NCI-H128 (cell line): Measurements from ENCODE around the gene EIF1AD.
"Not testable (repeated sequence)": the region's sequence is repeated elsewhere in the genome, so short reads cannot be mapped to it uniquely, and the experiment has no call there.

Experiments
- DNase-seq: peaks from one replicate; lab custom pipeline; 2025; ENCODE audit not compliant: unreplicated experiment; lab: John Stamatoyannopoulos, UW

EIF1AD gene

DNA sequence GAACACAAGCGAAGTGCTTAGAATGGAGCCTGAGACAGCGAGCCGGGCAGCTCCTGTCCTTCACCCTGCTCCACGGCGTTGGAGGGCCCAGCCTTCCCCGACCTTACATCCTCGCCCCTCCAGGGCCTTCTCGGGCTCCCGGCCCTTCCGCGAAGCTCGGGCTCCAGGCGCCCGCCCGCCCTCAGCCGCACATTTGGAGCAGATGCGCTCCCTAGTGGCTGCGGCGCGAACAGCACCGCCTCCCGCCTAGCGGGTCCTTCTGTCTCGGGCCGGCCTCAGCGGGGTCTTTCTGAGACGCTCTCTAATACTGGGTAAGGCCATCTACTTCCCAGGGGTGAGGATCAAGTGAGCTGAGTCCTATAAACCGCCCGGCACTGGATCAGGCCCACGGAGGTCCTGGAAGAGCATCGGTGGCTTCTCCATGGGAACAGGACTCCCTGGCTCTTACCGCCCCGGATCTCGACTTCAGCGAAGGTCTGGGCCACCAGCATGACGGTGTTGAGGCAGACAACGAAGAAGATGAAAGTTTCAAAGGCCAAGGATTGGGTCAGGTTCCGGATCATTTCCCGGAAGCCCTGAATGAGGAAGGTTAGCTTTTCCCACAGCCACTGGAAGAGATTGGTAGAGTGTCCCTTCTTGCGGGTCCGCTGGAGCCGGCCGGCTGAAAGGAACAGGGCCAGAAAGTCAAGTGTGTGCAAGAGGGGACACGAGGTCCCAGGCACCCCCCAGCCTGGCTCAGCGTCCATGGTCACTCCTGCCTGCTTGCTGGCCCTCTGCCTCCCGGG lies 20.6 kb upstream of the EIF1AD start:
- peak; percentile 53 for DNase-seq

DNA sequence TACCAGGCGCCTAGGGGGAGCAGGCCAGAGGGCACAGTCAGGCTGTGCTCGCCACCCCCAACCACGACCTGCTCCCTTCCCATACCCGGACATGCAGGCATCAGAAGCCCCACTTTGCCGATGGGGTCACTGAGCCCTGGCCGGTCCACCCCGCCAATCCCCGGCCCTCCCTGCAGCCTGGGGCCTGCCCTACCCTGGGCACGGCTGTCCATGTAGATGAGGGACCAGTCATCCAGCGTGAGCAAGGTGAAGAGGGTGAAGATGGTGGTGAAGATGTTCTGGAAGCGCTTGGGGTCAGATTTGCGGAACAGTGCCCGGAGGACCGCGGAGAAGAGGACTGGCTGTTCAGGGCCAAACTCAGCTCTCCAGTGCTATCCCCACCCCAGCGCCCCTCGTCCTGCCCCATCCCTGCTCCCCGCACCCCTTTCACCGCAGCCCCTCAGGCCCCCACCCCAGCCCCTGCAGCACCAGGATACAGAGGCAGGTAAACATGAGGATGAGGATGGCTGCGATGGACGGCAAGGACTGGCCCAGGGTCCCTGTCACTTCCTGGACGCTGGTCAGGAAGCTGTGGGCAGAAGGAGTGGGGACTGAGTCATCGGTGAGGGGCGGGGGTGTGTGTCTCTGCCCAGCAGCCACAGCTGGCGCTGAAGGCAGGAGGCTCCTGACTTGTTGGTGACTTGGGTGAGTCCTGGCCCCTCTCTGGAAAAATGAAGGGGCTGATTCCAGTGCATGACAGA lies 18.8 kb upstream of the EIF1AD start:
- DNase-seq, result no peak

DNA sequence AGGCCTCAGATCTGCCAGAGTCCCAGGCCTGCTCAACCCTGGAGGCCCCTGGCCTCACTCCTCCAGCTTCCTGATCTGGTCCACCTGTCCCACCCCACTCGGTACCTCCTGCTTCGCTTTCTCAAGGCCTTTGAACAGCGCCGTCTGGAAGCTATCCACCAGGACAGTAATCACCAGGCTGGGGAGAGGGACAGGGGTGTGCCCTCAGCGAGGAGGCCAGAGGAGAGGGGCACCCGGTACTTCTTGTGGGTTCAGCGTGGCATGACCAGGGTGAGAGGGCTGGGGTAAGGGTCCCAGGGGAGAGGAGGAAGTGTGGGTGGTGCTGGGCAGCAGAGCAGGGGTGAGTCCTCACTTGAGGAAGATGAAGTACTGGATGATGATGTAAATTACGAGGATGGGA lies 18.3 kb upstream of the EIF1AD start:
- no peak for DNase-seq

DNA sequence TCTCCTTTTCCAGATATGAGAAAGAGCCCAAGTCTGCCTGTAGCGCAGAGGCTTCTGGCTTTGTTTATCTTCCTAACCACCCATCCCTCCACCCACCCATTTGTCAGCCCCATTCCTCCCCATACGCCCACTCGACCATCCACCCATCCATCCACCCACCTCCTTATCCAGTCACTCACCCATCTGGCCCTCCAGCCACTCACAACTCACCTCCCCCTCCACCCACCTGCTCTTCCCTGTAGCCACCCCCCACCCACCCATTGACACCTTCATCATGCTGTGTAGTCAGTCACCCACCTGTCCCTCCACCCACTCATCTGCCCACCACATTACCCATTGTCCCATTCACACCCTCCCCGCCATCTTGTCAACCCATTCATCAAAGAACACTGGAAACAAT lies 15.4 kb upstream of the EIF1AD start:
- DNase-seq, result no peak

DNA sequence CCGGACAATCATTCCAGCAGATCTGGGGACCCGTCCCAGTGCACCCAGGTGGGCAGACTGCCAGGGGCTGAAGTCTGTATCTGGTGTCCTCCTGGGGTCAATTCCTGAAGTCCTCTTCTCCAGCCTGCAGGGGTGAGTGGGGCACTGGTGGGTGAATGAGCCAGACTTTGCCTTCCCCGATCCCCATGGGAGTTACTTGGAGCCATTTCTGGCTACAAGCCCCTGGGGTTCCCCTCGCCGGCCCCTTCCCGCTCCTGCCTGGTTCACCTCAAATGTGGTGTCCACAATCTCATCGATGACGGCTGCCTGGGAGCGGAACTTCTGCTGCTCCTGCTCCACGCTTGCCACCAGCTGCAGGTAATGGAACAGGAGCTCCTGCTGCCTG lies 14.8 kb upstream of the EIF1AD start:
- no peak for DNase-seq

DNA sequence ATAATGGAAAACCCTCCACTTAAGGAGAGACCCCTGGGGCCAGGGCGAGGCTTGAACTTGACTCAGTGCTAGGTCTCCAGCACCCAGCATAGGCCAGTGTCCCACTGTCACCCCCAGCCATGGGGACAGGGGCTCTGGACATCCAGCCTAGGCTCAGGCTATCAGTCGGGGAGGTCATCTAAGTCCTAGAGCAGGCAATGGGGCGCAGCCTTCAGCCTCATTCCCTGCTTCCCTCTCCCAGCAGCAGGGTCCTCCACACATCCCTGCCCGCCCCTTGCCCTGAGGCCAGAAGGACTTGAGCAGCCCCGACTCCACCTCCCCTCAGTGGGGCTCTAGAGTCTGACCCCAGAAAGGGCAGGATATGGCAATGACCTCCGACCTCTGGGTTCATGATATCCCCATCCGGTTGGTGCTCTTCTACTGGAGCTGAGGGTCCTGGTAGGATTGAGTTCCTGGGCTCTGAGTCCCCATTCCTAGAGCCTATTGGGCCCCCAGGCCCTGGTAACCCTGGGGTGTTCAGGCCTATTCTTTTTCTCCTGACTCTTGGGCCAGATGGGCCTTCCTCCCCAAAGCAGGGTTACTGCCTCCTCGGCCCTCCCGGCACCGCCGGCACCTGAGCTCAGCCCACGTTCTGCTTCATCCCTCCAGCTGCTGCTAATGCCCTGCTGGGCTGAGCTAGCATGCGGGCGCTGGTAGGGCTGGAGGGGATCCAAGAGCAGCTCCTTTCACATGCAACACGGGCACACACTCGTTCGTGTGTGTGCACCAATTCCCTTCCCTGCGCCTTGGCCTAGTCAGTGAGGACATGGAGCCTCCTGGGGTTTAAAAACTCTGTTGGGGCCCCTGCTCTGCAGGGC lies 14.2 kb upstream of the EIF1AD start:
- DNase-seq, result no peak

DNA sequence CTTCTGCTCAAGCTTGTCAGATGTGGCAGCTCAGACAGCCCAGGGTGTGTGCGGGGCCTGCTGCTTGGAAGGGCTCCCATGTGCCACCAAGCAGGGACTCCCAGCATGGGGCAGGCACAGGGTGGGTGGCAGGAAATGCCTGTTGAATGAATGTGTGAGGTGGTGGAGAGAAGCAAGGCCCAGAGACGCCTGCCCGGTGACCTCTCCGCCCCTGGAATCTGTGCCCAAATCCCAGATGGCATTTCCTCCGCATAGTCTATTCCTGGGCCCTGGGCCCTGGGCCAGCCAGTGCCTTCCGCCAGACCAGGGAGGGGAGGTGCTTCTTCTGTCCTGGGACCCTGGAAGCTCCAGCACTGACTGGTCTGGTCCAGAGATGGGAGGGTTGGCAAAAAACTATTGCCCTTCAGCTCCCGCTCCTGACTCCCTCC lies 13.5 kb upstream of the EIF1AD start:
- DNase-seq, result no peak

DNA sequence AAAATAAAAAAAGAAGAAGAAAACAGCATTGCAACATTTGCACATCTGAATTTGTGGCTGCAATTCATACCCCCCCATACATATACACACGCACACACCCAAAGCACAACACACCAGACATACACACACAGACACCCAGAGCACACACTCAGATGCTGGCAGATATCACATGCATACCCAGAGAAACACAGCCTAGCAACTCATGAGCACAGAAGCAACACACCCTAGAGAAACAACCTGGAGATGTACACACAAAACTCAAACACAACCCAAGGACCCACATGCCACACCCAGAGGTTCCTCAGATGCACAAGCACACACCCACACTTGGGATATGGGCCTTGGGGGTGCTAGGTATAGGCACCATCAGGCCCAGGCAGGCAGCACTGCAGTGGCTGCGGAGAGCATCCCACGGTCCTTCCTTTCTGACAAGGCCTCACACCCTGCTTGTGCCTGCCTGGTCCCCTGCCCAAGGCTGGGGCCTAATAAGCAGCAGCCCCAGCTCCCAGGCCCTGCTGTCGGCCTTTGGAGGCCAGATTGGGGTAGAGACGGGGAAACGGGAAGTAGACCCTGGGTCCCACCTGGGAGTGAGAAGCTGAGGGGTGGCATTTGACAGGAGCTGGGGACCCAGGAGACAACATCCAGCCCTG lies 13.0 kb upstream of the EIF1AD start:
- no peak for DNase-seq

DNA sequence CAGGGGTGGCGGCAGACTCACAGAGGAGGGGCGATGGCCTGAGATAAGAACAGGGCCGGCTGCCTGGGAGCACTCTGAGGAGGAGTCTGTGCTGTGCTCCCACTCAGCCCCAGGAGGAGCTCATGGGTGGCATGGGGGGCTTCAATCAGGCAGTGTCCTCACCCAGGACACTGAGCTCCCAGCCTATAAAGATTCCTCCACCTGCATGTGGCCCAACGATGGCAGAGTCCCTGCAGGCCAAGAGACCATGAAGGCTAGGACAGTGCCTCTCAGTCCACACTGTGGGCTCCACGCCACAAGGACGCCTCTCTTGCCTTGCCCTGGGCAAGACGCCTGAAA lies 11.8 kb upstream of the EIF1AD start:
- DNase-seq, result no peak

DNA sequence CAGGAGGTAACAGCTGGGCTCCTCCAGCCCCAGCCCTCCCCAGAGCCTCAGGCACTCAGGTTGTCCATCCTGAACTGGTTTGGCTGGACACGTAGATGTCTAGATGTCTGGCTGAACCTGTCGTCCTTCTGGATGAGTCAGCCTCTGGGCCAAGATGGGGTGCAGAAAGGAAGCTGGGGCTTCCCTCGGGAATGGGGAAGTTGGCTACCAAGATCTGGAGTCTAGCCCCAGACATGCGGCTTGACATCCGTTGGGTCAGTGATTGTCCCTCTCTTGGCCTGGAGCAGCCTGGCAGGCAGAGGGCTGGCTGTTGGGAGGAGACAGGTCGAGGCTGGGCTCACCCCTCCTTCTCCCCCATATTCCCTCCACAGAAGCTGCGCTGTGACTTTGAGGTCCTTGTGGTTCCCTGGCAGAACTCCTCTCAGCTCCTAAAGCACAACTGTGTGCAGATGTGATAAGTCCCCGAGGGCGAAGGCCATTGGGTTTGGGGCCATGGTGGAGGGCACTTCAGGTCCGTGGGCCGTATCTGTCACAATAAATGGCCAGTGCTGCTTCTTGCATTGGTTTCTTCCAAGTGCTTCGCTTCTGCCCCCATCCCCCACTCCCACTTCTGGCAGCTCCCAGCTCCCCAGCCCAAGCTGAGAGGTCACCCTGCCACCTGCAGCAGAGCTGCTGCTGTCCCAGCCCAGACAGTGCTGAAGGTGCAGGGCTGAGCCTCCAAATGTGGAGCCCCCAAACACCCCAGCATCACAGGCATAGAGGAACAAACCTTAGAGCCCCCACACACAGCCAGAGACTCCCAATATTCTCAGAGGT lies 11.2 kb upstream of the EIF1AD start:
- no peak for DNase-seq

DNA sequence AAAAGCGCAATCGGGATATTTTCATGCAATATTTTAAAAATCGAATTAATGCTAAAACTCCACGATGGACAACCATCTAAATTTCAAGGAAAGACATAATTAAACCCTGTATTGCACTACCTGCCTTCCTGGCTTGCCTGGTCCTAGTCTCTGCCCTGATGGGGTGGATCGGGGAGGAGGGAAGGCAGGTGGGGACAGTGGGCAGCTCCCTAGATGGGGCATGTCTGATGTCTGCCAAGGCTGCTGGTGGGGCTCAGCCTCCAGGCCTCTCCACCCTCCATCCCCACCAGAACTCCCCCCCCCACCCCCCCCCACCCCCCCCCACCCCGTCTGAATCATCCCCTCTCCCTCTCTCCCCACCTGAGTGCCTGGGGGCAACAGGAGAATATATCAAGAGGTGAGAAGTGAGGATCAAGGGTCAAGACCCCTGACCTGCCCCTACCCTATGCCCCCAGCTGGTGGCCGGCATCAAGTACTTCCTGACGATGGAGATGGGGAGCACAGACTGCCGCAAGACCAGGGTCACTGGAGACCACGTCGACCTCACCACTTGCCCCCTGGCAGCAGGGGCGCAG lies 10.5 kb upstream of the EIF1AD start:
- DNase-seq, result no peak

DNA sequence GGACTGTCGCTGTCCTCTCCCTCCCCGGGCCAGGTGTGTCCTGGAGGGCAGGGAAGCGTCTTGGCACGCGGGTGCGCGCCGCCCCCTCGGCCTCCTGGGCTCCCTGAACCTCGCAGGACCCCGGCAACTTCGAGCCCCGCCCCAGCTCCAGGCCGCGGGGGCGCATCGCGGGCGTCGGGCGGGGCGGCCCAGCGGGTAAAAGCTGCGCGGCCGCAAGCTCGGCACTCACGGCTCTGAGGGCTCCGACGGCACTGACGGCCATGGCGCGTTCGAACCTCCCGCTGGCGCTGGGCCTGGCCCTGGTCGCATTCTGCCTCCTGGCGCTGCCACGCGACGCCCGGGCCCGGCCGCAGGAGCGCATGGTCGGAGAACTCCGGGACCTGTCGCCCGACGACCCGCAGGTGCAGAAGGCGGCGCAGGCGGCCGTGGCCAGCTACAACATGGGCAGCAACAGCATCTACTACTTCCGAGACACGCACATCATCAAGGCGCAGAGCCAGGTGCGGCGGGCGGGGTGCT lies 9.9 kb upstream of the EIF1AD start, which contains the start of gene CST6:
TSS of gene CST6 (plus strand) at position 224 of the 519 bp plus-strand sequence. CDS start at position 261, 37 bp downstream.
- DNase-seq, result no peak

DNA sequence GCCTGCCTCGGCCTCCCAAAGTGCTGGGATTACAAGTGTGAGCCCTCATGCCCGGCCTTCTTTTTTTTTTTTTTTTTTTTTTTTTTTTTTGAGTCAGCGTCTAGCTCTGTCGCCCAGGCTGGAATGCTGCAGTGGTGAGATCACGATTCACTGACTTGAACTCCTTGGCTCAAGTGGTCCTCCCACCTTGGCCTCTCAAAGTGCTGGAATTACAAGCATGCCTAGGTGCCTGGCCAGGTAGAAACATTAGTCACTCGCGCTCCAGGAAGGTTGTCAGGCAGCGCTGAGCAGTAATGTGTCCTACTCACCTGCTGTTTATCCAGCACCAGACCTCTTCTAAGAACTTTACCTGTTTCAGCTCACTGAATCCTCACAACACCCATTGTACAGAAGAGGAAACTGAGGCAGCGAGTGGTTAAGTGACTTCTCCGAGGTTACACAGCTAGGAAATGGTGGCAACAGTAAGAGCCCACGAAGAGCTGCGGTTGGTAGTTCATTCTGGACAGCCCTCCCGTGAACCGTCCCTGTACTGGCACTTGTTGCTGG lies 9.4 kb upstream of the EIF1AD start:
- DNase-seq, result no peak

DNA sequence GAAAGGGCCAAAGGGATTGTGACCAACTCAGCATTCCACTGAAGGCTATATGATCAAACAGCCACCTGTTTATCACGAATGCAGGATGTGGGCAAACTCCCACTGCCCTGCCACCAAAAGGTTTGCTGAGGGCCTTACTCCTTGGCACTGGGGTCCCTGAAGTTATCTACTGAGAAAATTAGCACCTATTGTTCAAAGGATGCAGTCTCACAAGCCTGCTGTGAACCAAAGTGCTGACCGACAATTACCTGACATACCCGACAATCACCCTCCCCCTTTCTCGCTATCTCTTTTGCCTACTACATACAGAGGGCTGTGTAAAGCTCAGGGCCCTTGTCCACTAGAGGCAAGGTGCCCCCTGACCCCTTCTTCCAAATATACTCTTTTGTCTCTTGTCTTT lies 8.1 kb upstream of the EIF1AD start:
- DNase-seq, result not testable (repeated sequence)

DNA sequence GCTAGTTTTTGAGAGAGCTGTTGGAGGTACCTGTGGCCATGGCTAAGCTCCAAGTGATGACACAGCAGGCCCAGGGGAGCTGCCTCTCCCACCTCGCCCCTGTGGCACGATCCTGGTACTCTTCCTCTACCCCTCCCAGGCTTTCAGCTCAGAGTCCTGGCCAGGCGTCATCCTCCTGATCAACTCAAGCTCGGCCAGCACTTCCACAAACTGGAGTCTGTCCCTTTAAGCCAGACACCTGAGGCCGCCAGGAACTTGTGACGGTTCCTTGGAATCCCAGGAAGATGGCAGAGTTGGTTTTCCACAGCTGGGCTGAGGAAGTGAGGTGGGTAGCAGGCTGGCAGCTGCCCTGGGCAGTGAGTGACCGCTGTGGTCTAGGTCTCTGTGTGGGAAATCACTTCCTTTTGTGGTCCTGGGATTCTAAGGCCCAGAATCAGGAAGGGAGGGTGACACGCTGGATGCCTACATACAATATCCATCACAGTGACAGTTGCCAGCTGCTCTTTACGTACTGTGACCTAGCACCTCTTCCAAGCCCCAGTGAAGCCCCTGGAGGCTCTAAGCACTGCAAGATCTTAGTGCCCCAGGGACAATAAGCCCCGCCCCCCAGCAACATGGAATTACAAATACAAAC lies 6.6 kb upstream of the EIF1AD start:
- DNase-seq, result no peak

DNA sequence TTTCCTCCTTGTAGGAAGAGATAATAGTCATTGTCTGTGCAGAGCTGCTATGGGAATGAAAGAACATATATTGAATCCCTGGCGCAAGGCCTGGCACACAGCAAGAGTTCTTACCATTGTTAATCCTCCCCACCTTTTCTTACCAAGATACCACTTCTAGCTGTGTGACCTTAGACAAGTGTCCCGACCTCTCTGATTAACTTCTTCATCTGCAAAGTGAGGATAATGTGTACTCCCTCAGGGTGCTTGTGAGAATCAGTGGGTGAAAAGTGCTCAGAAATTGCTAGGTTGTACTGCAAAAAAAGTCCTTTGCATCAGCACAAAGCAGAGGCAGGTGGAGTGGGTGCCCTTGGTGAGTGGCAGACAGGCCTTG lies 6.1 kb upstream of the EIF1AD start:
- no peak for DNase-seq

DNA sequence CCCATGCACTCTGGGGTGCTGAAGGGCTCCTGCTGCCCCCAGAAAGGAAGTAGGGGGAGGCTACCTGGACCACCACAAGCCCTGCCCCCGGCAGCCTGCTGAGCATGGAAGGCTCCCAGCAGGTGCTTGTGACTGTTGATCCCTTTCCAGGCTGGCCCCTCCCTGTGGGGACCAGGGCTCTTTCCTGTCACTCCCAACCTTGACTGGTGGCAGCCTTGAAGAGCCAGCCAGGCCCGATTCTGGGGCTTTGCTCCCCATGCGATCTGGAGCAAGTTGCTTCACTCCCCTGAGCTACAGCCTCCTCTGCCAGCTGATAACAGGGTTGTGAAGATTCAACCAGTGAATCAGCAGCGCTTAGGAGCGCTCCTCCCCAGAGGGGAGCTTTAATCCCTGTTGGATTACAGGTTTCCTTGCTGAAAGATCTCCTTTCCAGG lies 5.3 kb upstream of the EIF1AD start:
- no peak for DNase-seq

DNA sequence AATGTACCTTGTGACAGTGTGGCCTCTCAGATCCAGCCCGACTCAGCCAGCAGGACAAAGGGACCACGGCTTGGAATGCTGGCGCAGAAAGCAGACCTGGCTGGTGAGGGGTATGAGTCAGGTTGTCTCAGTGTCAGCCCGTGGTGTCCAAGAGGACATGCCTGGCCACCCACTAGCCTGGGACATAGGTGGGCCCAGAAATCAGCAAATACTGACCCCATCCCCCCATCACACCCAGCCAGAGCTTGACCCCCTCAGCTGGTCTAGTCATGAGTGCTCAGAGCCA lies 4.9 kb upstream of the EIF1AD start:
- DNase-seq, result no peak
